GM13977 (cell line): ENCODE measurements around the gene AMPD3.

Source experiments
- DNase-seq: peaks from one replicate; pipeline ENCODE4 v3.0.0; 2012; ENCODE audit warnings: low spot score
- CTCF ChIP-seq: IDR thresholded peaks from 2 replicates; pipeline ENCODE4 v1.5.1; 2012; ENCODE audit warnings: mild to moderate bottlenecking, control low read depth; ENCODE audit not compliant: insufficient read depth; ENCODE audit errors: extremely low read depth, missing control alignments
- in situ Hi-C: fragments of 300-500 bp; cut with MboI; formaldehyde crosslinking; loops from one replicate; pipeline ENCODE4 v1.12.0; 2022; ENCODE audit warnings: low sequenced_read_pairs, low pct_unique_long_range_greater_than_20kb, mixed read lengths, inconsistent platforms; ENCODE audit not compliant: unreplicated experiment

AMPD3 gene

DNA sequence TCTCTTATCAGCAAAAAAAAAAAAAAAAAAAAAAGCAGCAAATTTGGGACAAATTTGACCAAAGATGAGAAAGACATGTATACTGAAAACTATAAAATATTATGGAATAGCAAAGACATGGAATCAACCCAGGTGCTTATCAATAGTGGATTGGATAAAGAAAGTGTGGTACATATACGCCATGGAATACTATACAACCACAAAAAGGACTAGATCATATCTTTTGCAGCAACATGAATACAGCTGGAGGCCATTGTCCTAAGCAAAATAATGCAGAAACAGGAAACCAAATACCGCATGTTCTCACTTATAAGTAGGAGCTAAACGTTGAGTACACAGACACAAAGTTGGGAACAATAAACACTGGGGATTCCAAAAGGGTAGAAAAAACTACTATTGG lies 87.7 kb downstream of the AMPD3 start:
- in situ Hi-C loops, result no loop called here
- DNase-seq, result no peak
- no peak for TF ChIP-seq CTCF

DNA sequence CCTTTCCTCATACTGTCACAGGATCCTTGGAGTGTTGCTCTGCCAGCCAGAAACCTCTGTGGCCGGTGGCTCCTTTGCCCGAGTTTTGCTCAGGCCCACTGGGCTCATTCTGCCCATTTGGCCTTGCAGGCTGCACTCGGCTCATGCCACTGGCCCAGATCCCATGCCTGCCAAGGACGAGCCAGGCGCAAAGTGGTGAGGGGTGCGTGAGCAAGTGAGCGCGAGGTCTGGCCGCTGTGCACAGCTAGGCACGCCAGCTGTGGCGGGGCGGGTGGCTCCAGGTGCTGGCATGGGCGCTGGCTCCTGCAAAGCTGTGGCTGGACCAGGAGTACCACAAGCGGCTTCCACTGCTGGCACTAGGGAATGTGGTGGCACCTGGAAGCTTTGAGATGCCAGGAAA lies 88.7 kb downstream of the AMPD3 start:
- DNase-seq, result no peak
- in situ Hi-C loops, result no loop called here
- no peak for TF ChIP-seq CTCF

DNA sequence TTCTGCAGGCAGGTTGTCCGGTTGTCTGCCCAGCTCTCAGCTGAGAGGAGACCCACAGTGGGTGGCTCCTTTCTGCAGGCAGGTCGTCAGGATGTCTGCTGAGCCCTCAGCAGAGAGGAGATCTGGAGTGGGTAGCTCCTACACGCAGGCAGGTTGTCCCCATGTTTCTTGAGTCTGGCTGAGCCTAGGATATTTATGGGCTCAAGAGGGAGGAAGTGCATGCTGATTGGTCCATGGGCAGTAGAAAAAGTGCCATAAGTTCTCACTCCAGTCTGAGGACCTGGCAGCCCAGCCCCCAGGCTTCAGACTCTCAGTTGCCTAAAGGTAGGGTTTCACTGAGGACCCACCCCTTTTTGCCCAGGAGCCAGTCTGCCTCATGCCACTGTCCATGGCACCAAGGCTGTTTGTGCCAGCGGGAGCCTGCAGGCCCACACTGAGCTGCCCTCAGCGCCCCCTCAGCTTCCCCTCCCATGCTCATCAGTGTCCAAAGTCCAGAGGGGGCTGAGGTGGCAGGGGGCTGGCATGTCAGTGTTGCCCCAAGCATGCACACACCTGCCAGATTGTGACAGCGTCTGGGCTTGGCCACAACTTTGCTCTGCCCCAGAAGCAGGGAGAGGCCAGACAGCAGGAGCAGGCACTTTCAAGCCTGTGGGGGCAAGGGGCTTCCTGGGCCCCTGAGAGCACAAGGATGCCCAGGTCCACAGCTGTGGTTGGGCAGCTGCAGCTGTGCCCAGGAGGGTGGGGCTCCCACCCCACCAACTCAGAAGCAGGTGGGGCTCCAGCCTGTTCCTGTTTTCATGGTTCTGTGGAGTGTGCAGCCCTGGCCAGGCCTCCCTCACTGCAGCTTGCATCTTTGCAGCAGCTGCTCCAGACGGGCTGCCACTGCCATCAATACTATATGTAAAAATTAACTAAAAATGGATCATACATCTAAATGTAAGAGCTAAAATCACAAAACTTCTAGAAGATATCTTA lies 89.7 kb downstream of the AMPD3 start:
- in situ Hi-C loops, result no loop called here
- no peak for DNase-seq
- no peak for TF ChIP-seq CTCF

DNA sequence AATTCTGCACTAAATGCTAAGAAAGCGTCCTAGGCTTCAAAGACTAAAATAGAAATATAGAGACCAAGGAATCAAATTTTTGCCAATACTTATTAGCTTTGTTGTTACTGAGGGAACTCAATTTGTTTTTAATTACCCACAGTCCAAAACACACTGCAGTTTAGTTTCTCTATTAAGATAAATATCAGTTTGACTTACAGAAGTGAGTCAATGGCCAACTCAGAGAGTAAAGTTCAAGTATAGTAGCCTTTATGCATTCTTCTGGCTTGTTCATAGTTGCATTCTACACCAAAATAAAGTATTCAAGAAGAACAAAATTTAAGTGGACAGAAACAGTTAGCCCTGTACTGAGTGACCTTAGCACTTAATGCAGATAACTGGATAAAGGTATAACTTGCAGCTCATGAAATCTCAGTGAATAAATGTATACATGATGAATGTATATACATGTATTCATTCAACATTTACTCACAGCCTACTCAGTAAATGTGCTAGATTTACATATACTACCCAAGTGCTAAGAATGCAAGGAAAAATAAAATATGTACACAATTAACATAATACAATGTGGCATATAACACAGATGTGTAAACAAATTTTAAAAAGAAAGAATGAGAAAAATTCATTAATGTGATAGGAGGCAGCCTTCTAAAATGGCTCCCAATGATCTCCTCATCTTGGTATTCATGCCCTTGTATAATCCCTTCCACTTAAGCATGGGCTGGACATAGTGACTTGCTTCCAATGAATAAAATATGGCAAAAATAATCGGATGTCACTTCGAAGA lies 95.6 kb downstream of the AMPD3 start:
- DNase-seq, result no peak
- no peak for TF ChIP-seq CTCF

DNA sequence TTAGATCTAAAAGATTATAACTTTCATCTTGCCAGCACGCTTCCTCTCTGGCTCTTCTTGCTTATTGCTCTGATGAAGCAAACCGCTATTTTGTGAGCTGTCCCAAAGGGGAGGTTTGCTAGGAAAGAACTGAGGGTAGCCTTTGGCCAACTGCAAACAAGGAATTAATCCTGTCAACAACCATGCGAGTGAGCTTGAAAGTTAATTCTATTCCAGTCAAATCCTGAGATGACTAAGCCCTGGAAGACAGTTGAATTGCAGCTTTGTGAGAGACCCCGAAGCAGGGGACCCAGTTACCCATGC lies 96.2 kb downstream of the AMPD3 start:
- DNase-seq, result no peak
- in situ Hi-C loops, result no loop called here
- no peak for TF ChIP-seq CTCF

More for the DNA sequence above, 95.6 kb downstream of the AMPD3 start:
- in situ Hi-C loops, result no loop called here

GRCh38 chr11:10551845-10552352 lies 96.8 kb downstream of the AMPD3 start:
- DNase-seq, result no peak
- in situ Hi-C loops, result no loop called here
- no peak for TF ChIP-seq CTCF
